Measurements from ENCODE around the gene MGMT.

Gene MGMT

DNA sequence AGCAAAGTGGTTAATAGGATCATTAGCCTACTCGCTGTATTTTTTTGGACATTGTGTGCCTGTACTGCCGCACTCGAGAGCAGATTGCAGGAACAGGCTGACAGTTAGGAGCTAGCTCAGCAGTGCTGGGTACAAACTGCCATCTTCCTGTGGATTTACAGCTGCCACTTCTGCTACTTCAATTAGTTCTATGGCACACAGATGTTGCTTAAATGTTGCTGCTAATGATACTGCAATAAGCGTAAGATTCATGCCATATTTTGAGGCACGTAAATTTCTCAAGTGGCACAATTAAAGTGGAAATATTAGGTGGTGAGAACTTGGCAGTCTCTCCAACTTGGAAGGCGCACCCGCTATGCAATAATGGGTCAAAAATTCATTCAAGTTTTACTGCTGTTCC lies 325.1 kb downstream of the MGMT start:
- H3K4me1 ChIP-seq (ENCODE audit: insufficient read depth, low read length), result no peaks in the 10 kb centered on the region
- H3K4me2 ChIP-seq (ENCODE audit: insufficient read depth, low read length), result no peak overlapping the region
- H2AFZ ChIP-seq (ENCODE audit: low read depth, low read length), result no peak overlapping the region
- TF ChIP-seq EZH2 (IDR thresholded peaks at IDR 0.05; ENCODE audit: borderline replicate concordance, low read depth, low read length, severe bottlenecking), result no peak
- TF ChIP-seq CTCF (IDR thresholded peaks at IDR 0.05; ENCODE audit: borderline replicate concordance, extremely low read depth, low read length, poor library complexity, severe bottlenecking), result no peak
- H3K9ac ChIP-seq (ENCODE audit: low read depth, low read length), result no peak overlapping the region
- no peaks in the 10 kb centered on the region for H3K36me3 ChIP-seq (ENCODE audit: insufficient read depth, low read length)
- H3K4me3 ChIP-seq (ENCODE audit: low read depth in 1 of 2, low read length in 2 of 2), result no peak overlapping the region
- no peaks in the 10 kb centered on the region for H3K9me3 ChIP-seq (ENCODE audit: insufficient read depth, low read length, severe bottlenecking)
- H3K27me3 ChIP-seq (ENCODE audit: insufficient read depth, low read length, poor library complexity), result no peaks in the 10 kb centered on the region
- ATAC-seq (ENCODE audit: insufficient read depth, low read depth) (no peak), DNase-seq (no peak)
- no peak overlapping the region for H3K27ac ChIP-seq (ENCODE audit: low read length)
- H3K79me2 ChIP-seq (ENCODE audit: insufficient read depth, low read length), result no peaks in the 10 kb centered on the region
- H4K20me1 ChIP-seq (ENCODE audit: insufficient read depth, low read length), result no peaks in the 10 kb centered on the region

- H3K27ac ChIP-seq (ENCODE audit: low read length), result no peak overlapping the region
- H3K4me1 ChIP-seq (ENCODE audit: insufficient read depth, low read length), result no peaks in the 10 kb centered on the region
- H3K27me3 ChIP-seq (ENCODE audit: insufficient read depth, low read length, poor library complexity), result no peaks in the 10 kb centered on the region
- TF ChIP-seq EZH2 (IDR thresholded peaks at IDR 0.05; ENCODE audit: borderline replicate concordance, low read depth, low read length, severe bottlenecking) (no peak), CTCF (IDR thresholded peaks at IDR 0.05; ENCODE audit: borderline replicate concordance, extremely low read depth, low read length, poor library complexity, severe bottlenecking) (no peak)
- H3K79me2 ChIP-seq (ENCODE audit: insufficient read depth, low read length), result no peaks in the 10 kb centered on the region
- no peaks in the 10 kb centered on the region for H3K9me3 ChIP-seq (ENCODE audit: insufficient read depth, low read length, severe bottlenecking)
- ATAC-seq (ENCODE audit: insufficient read depth, low read depth) (no peak), DNase-seq (no peak)
- no peak overlapping the region for H3K4me3 ChIP-seq (ENCODE audit: low read depth in 1 of 2, low read length in 2 of 2)
- no peaks in the 10 kb centered on the region for H4K20me1 ChIP-seq (ENCODE audit: insufficient read depth, low read length)
- no peaks in the 10 kb centered on the region for H3K36me3 ChIP-seq (ENCODE audit: insufficient read depth, low read length)
- H3K4me2 ChIP-seq (ENCODE audit: insufficient read depth, low read length), result no peak overlapping the region
- no peak overlapping the region for H2AFZ ChIP-seq (ENCODE audit: low read depth, low read length)
- no peak overlapping the region for H3K9ac ChIP-seq (ENCODE audit: low read depth, low read length)
Measured at GRCh38 chr10:129792864-129793263, 325.8 kb downstream of the MGMT start.

DNA sequence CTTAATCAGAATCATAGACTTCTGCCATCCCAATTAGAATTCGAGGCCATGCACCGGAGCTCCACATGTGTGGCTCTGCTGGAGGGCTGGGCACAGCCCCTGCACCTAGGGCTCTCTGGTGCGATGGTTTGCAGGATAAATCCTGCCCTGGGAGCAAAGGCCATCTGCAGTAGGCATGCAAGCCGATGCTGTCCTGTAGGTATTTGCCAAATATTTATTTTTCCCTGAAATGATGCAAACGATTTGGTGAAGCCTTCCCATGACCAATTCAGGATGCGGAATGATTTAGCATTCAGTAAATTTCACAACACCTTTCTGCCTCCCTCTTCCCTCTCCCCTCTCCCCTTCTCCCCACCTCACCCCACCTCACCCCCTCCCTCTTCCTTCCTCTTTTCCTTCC lies 326.4 kb downstream of the MGMT start:
- H3K79me2 ChIP-seq (ENCODE audit: insufficient read depth, low read length), result no peaks in the 10 kb centered on the region
- no peak for ATAC-seq (ENCODE audit: insufficient read depth, low read depth)
- TF ChIP-seq CTCF (IDR thresholded peaks at IDR 0.05; ENCODE audit: borderline replicate concordance, extremely low read depth, low read length, poor library complexity, severe bottlenecking), result no peak
- no peak for TF ChIP-seq EZH2 (IDR thresholded peaks at IDR 0.05; ENCODE audit: borderline replicate concordance, low read depth, low read length, severe bottlenecking)

GRCh38 chr10:129793996-129794395 lies 327.0 kb downstream of the MGMT start:
- Histone ChIP-seq H3K9me3 (ENCODE audit: insufficient read depth, low read length, severe bottlenecking) (no peaks in the 10 kb centered on the region), H3K27ac (ENCODE audit: low read length) (no peak overlapping the region), H4K20me1 (ENCODE audit: insufficient read depth, low read length) (no peaks in the 10 kb centered on the region), H3K4me1 (ENCODE audit: insufficient read depth, low read length) (no peaks in the 10 kb centered on the region), H3K9ac (ENCODE audit: low read depth, low read length) (no peak overlapping the region), H3K27me3 (ENCODE audit: insufficient read depth, low read length, poor library complexity) (no peaks in the 10 kb centered on the region), H3K4me3 (ENCODE audit: low read depth in 1 of 2, low read length in 2 of 2) (no peak overlapping the region), H3K79me2 (ENCODE audit: insufficient read depth, low read length) (no peaks in the 10 kb centered on the region), H3K36me3 (ENCODE audit: insufficient read depth, low read length) (no peaks in the 10 kb centered on the region), H2AFZ (ENCODE audit: low read depth, low read length) (no peak overlapping the region), H3K4me2 (ENCODE audit: insufficient read depth, low read length) (no peak overlapping the region)
- no peak for ATAC-seq (ENCODE audit: insufficient read depth, low read depth)
- DNase-seq, result no peak
- no peak for TF ChIP-seq CTCF (IDR thresholded peaks at IDR 0.05; ENCODE audit: borderline replicate concordance, extremely low read depth, low read length, poor library complexity, severe bottlenecking)
- TF ChIP-seq EZH2 (IDR thresholded peaks at IDR 0.05; ENCODE audit: borderline replicate concordance, low read depth, low read length, severe bottlenecking), result no peak

More for the DNA sequence above, 326.4 kb downstream of the MGMT start:
- Histone ChIP-seq H3K27me3 (ENCODE audit: insufficient read depth, low read length, poor library complexity) (no peaks in the 10 kb centered on the region), H2AFZ (ENCODE audit: low read depth, low read length) (no peak overlapping the region), H3K4me2 (ENCODE audit: insufficient read depth, low read length) (no peak overlapping the region), H3K36me3 (ENCODE audit: insufficient read depth, low read length) (no peaks in the 10 kb centered on the region), H3K4me1 (ENCODE audit: insufficient read depth, low read length) (no peaks in the 10 kb centered on the region), H3K9me3 (ENCODE audit: insufficient read depth, low read length, severe bottlenecking) (no peaks in the 10 kb centered on the region), H4K20me1 (ENCODE audit: insufficient read depth, low read length) (no peaks in the 10 kb centered on the region), H3K9ac (ENCODE audit: low read depth, low read length) (no peak overlapping the region), H3K4me3 (ENCODE audit: low read depth in 1 of 2, low read length in 2 of 2) (no peak overlapping the region), H3K27ac (ENCODE audit: low read length) (no peak overlapping the region)
- DNase-seq, result no peak
